ENCODE results near the gene OXCT1. TPM values are rescaled to one million over a fixed set of nuclear protein-coding genes. Genes with fewer than 3 reads are reported as not detected.
"Not testable (repeated sequence)": the region's sequence is repeated elsewhere in the genome, so short reads cannot be mapped to it uniquely, and the experiment has no call there.

OXCT1 gene
- total RNA-seq, 2 experiments from 2014 or later: 65.0 to 70.5 TPM

DNA sequence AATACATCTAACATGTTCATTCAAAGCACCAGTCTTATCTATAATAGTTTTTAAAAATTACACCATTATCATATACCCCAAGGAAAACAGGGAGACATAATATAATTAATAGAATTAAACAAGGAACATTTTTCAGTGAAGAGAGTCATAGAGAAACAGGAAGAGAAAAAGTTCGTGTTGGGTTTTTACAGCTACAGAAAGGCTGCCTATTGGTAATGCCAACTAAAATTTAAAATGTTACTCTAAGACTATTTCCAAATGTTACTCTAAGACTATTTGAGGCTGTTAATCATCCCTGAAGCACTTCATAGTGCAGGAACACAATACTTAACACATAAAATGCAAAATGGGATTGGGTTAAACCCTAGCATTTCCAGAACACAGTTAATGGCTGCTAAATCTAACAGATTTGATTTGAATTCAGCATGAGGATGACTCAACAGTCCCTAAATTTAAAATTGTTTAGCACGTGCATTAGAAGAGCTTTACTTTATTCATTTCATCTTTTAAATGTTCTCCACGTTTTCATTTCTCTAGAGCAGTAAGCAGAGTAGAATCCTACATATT is 54.5 kb downstream of the OXCT1 start:
- Mint-ChIP-seq H3K27me3 (no peaks in the 10 kb centered on the region), H3K36me3 (ENCODE audit: low read depth) (peaks cover 37% of the 10 kb centered on the region), H3K27ac (no peak overlapping the region), H3K4me3 (no peak overlapping the region), H3K9me3 (peaks cover 2% of the 10 kb centered on the region), H3K4me1 (ENCODE audit: low read depth) (peaks cover 27% of the 10 kb centered on the region)
- ChIA-PET POLR2A (no interaction called here), CTCF (interaction anchor here (1.0 to 1.4 kb wide), 3 partner anchors 10 to 40 kb away, joined by 3 to 4 read pairs (median 4); no protein-coding TSS in a partner anchor)
- ATAC-seq (no peak), DNase-seq (no peak)
- TF ChIP-seq, protein P1, sequence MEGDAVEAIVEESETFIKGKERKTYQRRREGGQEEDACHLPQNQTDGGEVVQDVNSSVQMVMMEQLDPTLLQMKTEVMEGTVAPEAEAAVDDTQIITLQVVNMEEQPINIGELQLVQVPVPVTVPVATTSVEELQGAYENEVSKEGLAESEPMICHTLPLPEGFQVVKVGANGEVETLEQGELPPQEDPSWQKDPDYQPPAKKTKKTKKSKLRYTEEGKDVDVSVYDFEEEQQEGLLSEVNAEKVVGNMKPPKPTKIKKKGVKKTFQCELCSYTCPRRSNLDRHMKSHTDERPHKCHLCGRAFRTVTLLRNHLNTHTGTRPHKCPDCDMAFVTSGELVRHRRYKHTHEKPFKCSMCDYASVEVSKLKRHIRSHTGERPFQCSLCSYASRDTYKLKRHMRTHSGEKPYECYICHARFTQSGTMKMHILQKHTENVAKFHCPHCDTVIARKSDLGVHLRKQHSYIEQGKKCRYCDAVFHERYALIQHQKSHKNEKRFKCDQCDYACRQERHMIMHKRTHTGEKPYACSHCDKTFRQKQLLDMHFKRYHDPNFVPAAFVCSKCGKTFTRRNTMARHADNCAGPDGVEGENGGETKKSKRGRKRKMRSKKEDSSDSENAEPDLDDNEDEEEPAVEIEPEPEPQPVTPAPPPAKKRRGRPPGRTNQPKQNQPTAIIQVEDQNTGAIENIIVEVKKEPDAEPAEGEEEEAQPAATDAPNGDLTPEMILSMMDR (IDR thresholded peaks at IDR 0.05): no peak
- intact Hi-C loops (cut with micrococcal nuclease): no loop called here

DNA sequence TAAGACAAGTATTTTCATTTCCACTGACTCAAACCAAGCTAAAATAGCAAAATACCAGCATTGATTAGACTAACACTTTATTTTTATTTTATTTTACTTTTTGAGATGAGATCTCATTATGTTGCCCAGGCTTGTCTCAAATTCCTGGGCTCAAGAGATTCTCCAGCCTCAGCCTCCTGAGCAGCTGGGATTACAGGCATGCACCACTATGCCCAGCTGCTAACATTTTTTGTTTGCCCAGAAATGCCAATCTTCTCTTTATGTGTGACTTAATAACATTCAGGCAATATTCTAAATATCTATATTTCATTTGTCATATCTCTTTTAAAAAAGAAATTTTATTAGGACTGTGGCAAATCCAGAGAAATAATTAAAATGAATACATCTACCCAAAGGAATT is 55.0 kb downstream of the OXCT1 start:
- intact Hi-C loops (cut with micrococcal nuclease): no loop called here
- TF ChIP-seq, protein P1 (IDR thresholded peaks at IDR 0.05): no peak
- ChIA-PET POLR2A (no interaction called here), CTCF (interaction anchor here (0.9 to 1.3 kb wide), 3 partner anchors 11 to 41 kb away, joined by 3 to 4 read pairs (median 4); no protein-coding TSS in a partner anchor)
- Mint-ChIP-seq H3K36me3 (ENCODE audit: low read depth) (peaks cover 37% of the 10 kb centered on the region), H3K9me3 (peaks cover 2% of the 10 kb centered on the region), H3K27ac (no peak overlapping the region), H3K4me1 (ENCODE audit: low read depth) (peaks cover 32% of the 10 kb centered on the region), H3K4me3 (no peak overlapping the region), H3K27me3 (no peaks in the 10 kb centered on the region)
- no peak for DNase-seq
- no peak for ATAC-seq

DNA sequence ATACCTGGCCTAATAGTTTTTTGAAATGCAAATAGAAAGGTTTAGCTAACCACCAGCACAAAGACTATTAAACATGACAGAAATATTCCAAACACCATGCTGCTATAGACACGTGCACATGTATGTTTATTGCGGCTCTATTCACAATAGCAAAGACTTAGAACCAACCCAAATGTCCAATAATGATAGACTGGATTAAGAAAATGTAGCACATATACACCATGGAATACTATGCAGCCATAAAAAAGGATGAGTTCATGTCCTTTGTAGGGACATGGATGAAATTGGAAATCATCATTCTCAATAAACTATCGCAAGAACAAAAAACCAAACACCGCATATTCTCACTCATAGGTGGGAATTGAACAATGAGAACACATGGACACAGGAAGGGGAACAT is 55.9 kb downstream of the OXCT1 start:
- POLR2A ChIA-PET: not testable (repeated sequence)

GRCh38 chr5:41812156-41812555 is 58.1 kb downstream of the OXCT1 start:
- Mint-ChIP-seq H3K27ac (no peak overlapping the region), H3K27me3 (no peaks in the 10 kb centered on the region), H3K9me3 (peaks cover 2% of the 10 kb centered on the region), H3K36me3 (ENCODE audit: low read depth) (peaks cover 23% of the 10 kb centered on the region), H3K4me3 (no peak overlapping the region), H3K4me1 (ENCODE audit: low read depth) (peaks cover 37% of the 10 kb centered on the region)
- ATAC-seq: no peak
- ChIA-PET CTCF (interaction anchor here (1.1 kb wide), 1 partner anchor 25 kb away, joined by 3 read pairs; no protein-coding TSS in a partner anchor), POLR2A (no interaction called here)
- intact Hi-C loops (cut with micrococcal nuclease): no loop called here
- TF ChIP-seq, protein P1 (IDR thresholded peaks at IDR 0.05): no peak
- no peak for DNase-seq

More for the DNA sequence above, 55.9 kb downstream of the OXCT1 start:
- Mint-ChIP-seq H3K36me3 (ENCODE audit: low read depth) (peaks cover 33% of the 10 kb centered on the region), H3K4me1 (ENCODE audit: low read depth) (peaks cover 41% of the 10 kb centered on the region)
- H3K4me3 Mint-ChIP-seq; DNase-seq; H3K9me3 Mint-ChIP-seq; H3K27ac Mint-ChIP-seq; ATAC-seq; H3K27me3 Mint-ChIP-seq; intact Hi-C loops (cut with micrococcal nuclease): not testable (repeated sequence)
- CTCF ChIA-PET: interaction anchor here (0.9 to 1.1 kb wide), 2 partner anchors 13 to 42 kb away, joined by 3 read pairs; no protein-coding TSS in a partner anchor

- intact Hi-C loops (cut with micrococcal nuclease): no loop called here
- H3K4me3 Mint-ChIP-seq: no peak overlapping the region
- no peak for ATAC-seq
- peaks cover 37% of the 10 kb centered on the region for H3K4me1 Mint-ChIP-seq (ENCODE audit: low read depth)
- no peak overlapping the region for H3K27ac Mint-ChIP-seq
- DNase-seq: no peak
- TF ChIP-seq, protein P1 (IDR thresholded peaks at IDR 0.05): no peak
- ChIA-PET CTCF (interaction anchor here (1.0 kb wide), 1 partner anchor 35 kb away, joined by 4 read pairs; no protein-coding TSS in a partner anchor), POLR2A (no interaction called here)
- no peaks in the 10 kb centered on the region for H3K27me3 Mint-ChIP-seq
- H3K9me3 Mint-ChIP-seq: no peaks in the 10 kb centered on the region
- H3K36me3 Mint-ChIP-seq (ENCODE audit: low read depth): peaks cover 44% of the 10 kb centered on the region
These were observed 61.1 kb downstream of the OXCT1 start for GRCh38 chr5:41809128-41809527.
